Endothelial cell of umbilical vein (primary cell): ENCODE measurements around the gene SLFN5. TPM values are rescaled to one million over a fixed set of nuclear protein-coding genes. Genes with fewer than 3 reads are reported as not detected.
A peak's percentile ranks its signal among the peaks of the same experiment; 100 is the strongest.

Experiments
- BruUV-seq: library from RNA; stranded (reverse); fragments of 400-500 nt; replicated peaks from 2 replicates; lab custom pipeline; 2021; lab: Mats Ljungman, UMichigan
- CTCF ChIA-PET: fragments of 300-600, 350-600 bp; sonication (Branson Sonifier 250); formaldehyde crosslinking; loops from one replicate; lab custom pipeline; 2021; ENCODE audit warnings: antibody characterized with exemption, inconsistent platforms; lab: Charles Lee
- POLR2A ChIA-PET: fragments of 300-600, 350-600 bp; sonication (Branson Sonifier 250); formaldehyde crosslinking; loops from one replicate; lab custom pipeline; 2021; ENCODE audit warnings: antibody characterized with exemption, inconsistent platforms; lab: Charles Lee
- DNase-seq: peaks from one replicate; pipeline ENCODE4 v3.0.0-alpha.2; 2011; ENCODE audit warnings: low read depth, low spot score
- FAIRE-seq: peaks from 2 replicates; lab custom pipeline; 2011; peaks lifted over from hg19 to GRCh38; lab: Jason Lieb, UNC
- H2AFZ ChIP-seq: 2 replicates; pipeline ENCODE4 v1.6.0; 2012; ENCODE audit warnings: low read depth, low read length, control low read depth, inconsistent platforms
- H3K27ac ChIP-seq: 2 replicates; pipeline ENCODE4 v1.5.1; 2011; ENCODE audit warnings: low read depth, mild to moderate bottlenecking, control low read depth, low read length, moderate library complexity; ENCODE audit not compliant: insufficient read depth
- H3K27me3 ChIP-seq, 2 experiments: 2 replicates each; pipeline versions ENCODE4 v1.6.0 to v1.6.1; 2011; ENCODE audit warnings: low read length in 2 of 2, mixed read lengths in 1 of 2; ENCODE audit not compliant: control insufficient read depth in 2 of 2, insufficient read depth in 2 of 2
- H3K36me3 ChIP-seq, 2 experiments: 2 replicates in 1 of 2; 3 replicates in 1 of 2; pipeline ENCODE4 v1.5.1; 2011; ENCODE audit warnings: low read length in 2 of 2, mild to moderate bottlenecking in 1 of 2, moderate library complexity in 1 of 2; ENCODE audit not compliant: control insufficient read depth in 2 of 2, insufficient read depth in 2 of 2; ENCODE audit errors: extremely low read depth in 1 of 2
- H3K4me1 ChIP-seq: 3 replicates; pipeline ENCODE4 v1.5.1; 2011; ENCODE audit warnings: mild to moderate bottlenecking, low read length; ENCODE audit not compliant: control insufficient read depth, insufficient read depth; ENCODE audit errors: extremely low read depth
- H3K4me2 ChIP-seq: 2 replicates; pipeline ENCODE4 v1.6.1; 2011; ENCODE audit warnings: low read length, control low read depth, mixed read lengths; ENCODE audit not compliant: insufficient read depth
- H3K4me3 ChIP-seq, 3 experiments: fragments of 200-600 bp in 1 of 3; sonication (generic), shearing (Covaris generic) in 1 of 3; replicated peaks in 1 of 3; 2 replicates each; pipeline ENCODE4 v1.5.1; 2011 to 2016; ENCODE audit warnings: control low read depth in 3 of 3, low read length in 3 of 3, mild to moderate bottlenecking in 2 of 3, inconsistent platforms in 1 of 3, low read depth in 1 of 3, moderate library complexity in 1 of 3; ENCODE audit not compliant: insufficient read depth in 1 of 3
- H3K79me2 ChIP-seq: 2 replicates; pipeline ENCODE4 v1.6.0; 2012; ENCODE audit warnings: low read length, inconsistent platforms; ENCODE audit not compliant: control insufficient read depth, insufficient read depth
- H3K9ac ChIP-seq: replicated peaks from 2 replicates; pipeline ENCODE3; 2011; ENCODE audit warnings: low read length, control low read depth; ENCODE audit not compliant: insufficient read depth; ENCODE audit errors: extremely low read depth
- H3K9me1 ChIP-seq: replicated peaks from 3 replicates; pipeline ENCODE4 v1.6.0; 2011; ENCODE audit warnings: mild to moderate bottlenecking, low read length; ENCODE audit not compliant: control insufficient read depth, insufficient read depth; ENCODE audit errors: extremely low read depth
- H3K9me3 ChIP-seq: replicated peaks from 2 replicates; pipeline ENCODE4 v1.5.1; 2012; ENCODE audit warnings: low read length, inconsistent platforms; ENCODE audit not compliant: control insufficient read depth, insufficient read depth
- H4K20me1 ChIP-seq: replicated peaks from 2 replicates; pipeline ENCODE3; 2011; ENCODE audit warnings: mild to moderate bottlenecking, low read length; ENCODE audit not compliant: control insufficient read depth, insufficient read depth; ENCODE audit errors: extremely low read depth
- CTCF ChIP-seq, 2 donors: IDR thresholded peaks; 1 replicate in 1 of 2; 2 replicates in 1 of 2; pipeline ENCODE4 v1.5.1; 2011; ENCODE audit warnings: low read length in 2 of 2, mild to moderate bottlenecking in 2 of 2, moderate library complexity in 2 of 2, control low read depth in 1 of 2, inconsistent platforms in 1 of 2, low read depth in 1 of 2; ENCODE audit not compliant: insufficient read depth in 1 of 2; ENCODE audit errors: extremely low read depth in 1 of 2
- EZH2 ChIP-seq: IDR thresholded peaks from 2 replicates; pipeline ENCODE4 v1.6.1; 2012; ENCODE audit warnings: borderline replicate concordance, low read depth, mild to moderate bottlenecking, moderate library complexity, low read length, inconsistent platforms; ENCODE audit not compliant: severe bottlenecking
- FOS ChIP-seq: IDR thresholded peaks from 2 replicates; pipeline ENCODE4 v1.6.1; 2011; ENCODE audit warnings: mild to moderate bottlenecking, low read length, moderate library complexity, borderline replicate concordance; ENCODE audit not compliant: insufficient read depth
- GATA2 ChIP-seq: IDR thresholded peaks from 2 replicates; pipeline ENCODE4 v1.7.0; 2011; ENCODE audit warnings: low read depth, mild to moderate bottlenecking, moderate library complexity, mixed read lengths, low read length; ENCODE audit not compliant: insufficient read length, insufficient read depth
- JUN ChIP-seq: IDR thresholded peaks from 2 replicates; pipeline ENCODE4 v1.6.1; 2011; ENCODE audit warnings: borderline replicate concordance, low read depth; ENCODE audit not compliant: insufficient read length, insufficient read depth
- MAX ChIP-seq: IDR thresholded peaks from 2 replicates; pipeline ENCODE4 v1.6.1; 2011; ENCODE audit not compliant: insufficient read depth, insufficient read length
- MYC ChIP-seq: IDR thresholded peaks from one replicate; pipeline ENCODE4 v1.6.1; 2011; ENCODE audit warnings: mild to moderate bottlenecking, low read depth, low read length
- POLR2A ChIP-seq: IDR thresholded peaks from 2 replicates; pipeline ENCODE4 v1.6.1; 2012; ENCODE audit warnings: low read depth, mild to moderate bottlenecking, control low read depth, low read length
- POLR2AphosphoS5 ChIP-seq: IDR thresholded peaks from 2 replicates; pipeline ENCODE4 v1.6.1; 2012; ENCODE audit warnings: low read depth, mild to moderate bottlenecking, control low read depth, low read length, moderate library complexity; ENCODE audit not compliant: insufficient read depth
- dilution Hi-C: fragments of 300-500 bp; cut with MboI; formaldehyde crosslinking; loops from one replicate; pipeline ENCODE4 v1.15.0; 2019; ENCODE audit warnings: low sequenced_read_pairs; ENCODE audit not compliant: extremely low pct_ligation_motif_present
- intact Hi-C: fragments of 100-400 bp; cut with micrococcal nuclease; formaldehyde crosslinking; loops from one replicate; pipeline ENCODE4 v1.10.0; 2022
- polyA plus RNA-seq, 4 experiments: library from polyadenylated mRNA; depleted of rRNA in 3 of 4; stranded (reverse) in 3 of 4; unstranded in 1 of 4; fragments of >200 nt; gene quantifications; 2 replicates each; pipeline versions ENCODE4 v1.2.1 to v1.2.3, GENCODE V29; 2011 to 2012; ENCODE audit warnings: missing spikeins in 1 of 4
- total RNA-seq: library from RNA; stranded (reverse); gene quantifications from 2 replicates; pipeline ENCODE4 v1.2.3, GENCODE V29; 2021

The SLFN5 gene
- total and polyA plus RNA-seq, 2 donors (not counting 3 experiments of a cell fraction or from before 2014, with no cell fraction given), result 4.5 to 24.2 TPM

DNA sequence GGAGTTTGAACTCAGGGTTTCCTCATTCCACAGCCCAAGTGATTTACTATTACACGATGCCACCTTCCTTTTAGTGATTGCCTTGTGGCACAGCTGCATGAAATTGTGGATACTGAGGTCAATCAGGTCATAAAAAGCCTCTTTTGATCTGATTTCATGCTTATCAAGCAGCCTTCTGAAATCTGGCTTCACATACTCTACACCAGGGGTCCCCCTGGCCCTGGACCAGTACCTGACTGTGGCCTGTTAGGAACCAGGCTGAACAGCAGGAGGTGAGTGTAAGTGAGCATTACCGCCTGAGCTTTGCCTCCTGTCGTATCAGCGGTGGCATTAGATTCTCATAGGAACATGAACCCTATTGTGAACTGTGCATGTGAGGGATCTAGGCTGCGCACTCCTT is 13.8 kb downstream of the SLFN5 start:
- TF ChIP-seq GATA2, result no peak
- TF ChIP-seq JUN, result no peak
- no peak for TF ChIP-seq EZH2
- no peak for TF ChIP-seq FOS
- DNase-seq (peak; percentile 35), FAIRE-seq (no peak)
- H3K9me1 ChIP-seq, result no peaks in the 10 kb centered on the region
- H3K79me2 ChIP-seq, result no peaks in the 10 kb centered on the region
- H3K27me3 ChIP-seq, result no peaks in the 10 kb centered on the region
- H3K4me3 ChIP-seq, result no peak overlapping the region
- peak overlapping the region; percentile 19 for H3K27ac ChIP-seq
- no peaks in the 10 kb centered on the region for H3K9me3 ChIP-seq
- dilution Hi-C loops, result no loop called here
- ChIA-PET POLR2A (interaction anchor here (1.1 to 3.7 kb wide), 2 partner anchors 13 to 177 kb away, joined by 3 to 37 read pairs; partner anchors contain the start of gene SLFN5), CTCF (interaction anchor here (0.8 to 1.9 kb wide), 7 partner anchors 11 to 714 kb away, joined by 3 to 13 read pairs (median 5); no protein-coding TSS in a partner anchor)
- H4K20me1 ChIP-seq, result no peaks in the 10 kb centered on the region
- H3K4me2 ChIP-seq, result no peak overlapping the region
- peaks cover 0 to 7% of the 10 kb centered on the region in 2 experiments for H3K36me3 ChIP-seq
- H3K9ac ChIP-seq, result no peak overlapping the region
- intact Hi-C loops, result loop anchor here (1.0 to 2.0 kb wide), 3 partner anchors 118 to 286 kb away; no protein-coding TSS in a partner anchor
- no peak overlapping the region for H2AFZ ChIP-seq
- peaks cover 35% of the 10 kb centered on the region for H3K4me1 ChIP-seq
- no TSS peak for BruUV-seq

GRCh38 chr17:35257208-35257659 is 14.4 kb downstream of the SLFN5 start:
- Histone ChIP-seq H3K4me2 (peak overlapping the region; percentile 62), H3K27ac (peak overlapping the region; percentile 19), H3K4me1 (peaks cover 35% of the 10 kb centered on the region), H3K36me3 (peaks cover 0 to 7% of the 10 kb centered on the region in 2 experiments), H4K20me1 (no peaks in the 10 kb centered on the region), H3K79me2 (no peaks in the 10 kb centered on the region), H3K9me1 (no peaks in the 10 kb centered on the region), H3K27me3 (no peaks in the 10 kb centered on the region), H2AFZ (no peak overlapping the region), H3K9ac (peak overlapping the region; percentile 30), H3K4me3 (no peak overlapping the region), H3K9me3 (no peaks in the 10 kb centered on the region)
- FAIRE-seq (peak; percentile 85), DNase-seq (peak; percentile 95)
- dilution Hi-C loops (no loop called here), intact Hi-C loops (loop anchor here (1.0 to 2.0 kb wide), 3 partner anchors 118 to 286 kb away; no protein-coding TSS in a partner anchor)
- ChIA-PET CTCF (interaction anchor here (0.6 to 1.9 kb wide), 16 partner anchors 10 to 715 kb away, joined by 3 to 13 read pairs (median 4); no protein-coding TSS in a partner anchor), POLR2A (interaction anchor here (0.7 to 3.7 kb wide), 4 partner anchors 13 to 207 kb away, joined by 3 to 37 read pairs (median 3); partner anchors contain the start of genes SLFN11 and SLFN5)
- no peak for TF ChIP-seq EZH2
- TF ChIP-seq POLR2AphosphoS5, result peak; percentile 66
- peak; percentile 99 for TF ChIP-seq GATA2
- peak; percentile 39 for TF ChIP-seq FOS
- TF ChIP-seq JUN, result peak; percentile 36
- TF ChIP-seq CTCF (IDR thresholded peaks at IDR 0.05; ENCODE audit: extremely low read depth in 1 of 2, insufficient read depth in 1 of 2, low read depth in 1 of 2, low read length in 2 of 2), result no peak
- TF ChIP-seq MYC, result no peak
- TF ChIP-seq POLR2A, result no peak
- no peak for TF ChIP-seq MAX
- no TSS peak for BruUV-seq
